GM23338 (cell line): Measurements from ENCODE around the gene SLC35D2.
"Not testable (repeated sequence)": the region's sequence is repeated elsewhere in the genome, so short reads cannot be mapped to it uniquely, and the experiment has no call there.

Source experiments
- CREB1 ChIP-seq: fragments of 250-450 bp; sonication (Bioruptor Pico); IDR thresholded peaks from 2 replicates; pipeline ENCODE4 v1.5.0; 2020; ENCODE audit warnings: low read depth, mild to moderate bottlenecking, moderate library complexity
- EZH2 ChIP-seq: fragments of 200-600 bp; sonication (generic); IDR thresholded peaks from one replicate; pipeline ENCODE4 v1.8.0; 2017; ENCODE audit warnings: antibody characterized with exemption, mild to moderate bottlenecking, low read depth; ENCODE audit not compliant: unreplicated experiment
- EZH2phosphoT487 ChIP-seq: fragments of 200-600 bp; sonication (generic); IDR thresholded peaks from one replicate; pipeline ENCODE4 v1.8.1; 2018; ENCODE audit warnings: antibody characterized with exemption; ENCODE audit not compliant: unreplicated experiment
- JUNB ChIP-seq: IDR thresholded peaks from one replicate; pipeline ENCODE4 v1.6.1; 2016; ENCODE audit warnings: antibody characterized with exemption; ENCODE audit not compliant: unreplicated experiment
- POLR2AphosphoS5 ChIP-seq: IDR thresholded peaks from 2 replicates; pipeline ENCODE4 v1.6.1; 2016; ENCODE audit warnings: antibody characterized with exemption, low read depth
- REST ChIP-seq: IDR thresholded peaks from one replicate; pipeline ENCODE4 v1.6.1; 2018; ENCODE audit warnings: antibody characterized with exemption; ENCODE audit not compliant: unreplicated experiment
- TF ChIP-seq, protein P1 (sequence below), 2 experiments: fragments of 200-600 bp in 1 of 2; sonication (generic) in 1 of 2; conservative IDR thresholded peaks; 2 replicates each; pipeline versions ENCODE4 v1.5.1 to v1.6.1; 2016 to 2017; ENCODE audit warnings: antibody characterized with exemption in 2 of 2, low read depth in 2 of 2, mild to moderate bottlenecking in 2 of 2, moderate library complexity in 1 of 2
- TF ChIP-seq, protein P2 (sequence below): IDR thresholded peaks from 2 replicates; pipeline ENCODE4 v1.6.1; 2016; ENCODE audit warnings: antibody characterized with exemption

- TF ChIP-seq, protein P1, sequence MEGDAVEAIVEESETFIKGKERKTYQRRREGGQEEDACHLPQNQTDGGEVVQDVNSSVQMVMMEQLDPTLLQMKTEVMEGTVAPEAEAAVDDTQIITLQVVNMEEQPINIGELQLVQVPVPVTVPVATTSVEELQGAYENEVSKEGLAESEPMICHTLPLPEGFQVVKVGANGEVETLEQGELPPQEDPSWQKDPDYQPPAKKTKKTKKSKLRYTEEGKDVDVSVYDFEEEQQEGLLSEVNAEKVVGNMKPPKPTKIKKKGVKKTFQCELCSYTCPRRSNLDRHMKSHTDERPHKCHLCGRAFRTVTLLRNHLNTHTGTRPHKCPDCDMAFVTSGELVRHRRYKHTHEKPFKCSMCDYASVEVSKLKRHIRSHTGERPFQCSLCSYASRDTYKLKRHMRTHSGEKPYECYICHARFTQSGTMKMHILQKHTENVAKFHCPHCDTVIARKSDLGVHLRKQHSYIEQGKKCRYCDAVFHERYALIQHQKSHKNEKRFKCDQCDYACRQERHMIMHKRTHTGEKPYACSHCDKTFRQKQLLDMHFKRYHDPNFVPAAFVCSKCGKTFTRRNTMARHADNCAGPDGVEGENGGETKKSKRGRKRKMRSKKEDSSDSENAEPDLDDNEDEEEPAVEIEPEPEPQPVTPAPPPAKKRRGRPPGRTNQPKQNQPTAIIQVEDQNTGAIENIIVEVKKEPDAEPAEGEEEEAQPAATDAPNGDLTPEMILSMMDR (conservative IDR thresholded peaks at IDR 0.05; ENCODE audit: low read depth in 2 of 2), result not testable (repeated sequence)
- TF ChIP-seq EZH2; JUNB; POLR2AphosphoS5; EZH2phosphoT487; REST; CREB1 (CRISPR knock-in tag): not testable (repeated sequence)
- TF ChIP-seq, protein P2, sequence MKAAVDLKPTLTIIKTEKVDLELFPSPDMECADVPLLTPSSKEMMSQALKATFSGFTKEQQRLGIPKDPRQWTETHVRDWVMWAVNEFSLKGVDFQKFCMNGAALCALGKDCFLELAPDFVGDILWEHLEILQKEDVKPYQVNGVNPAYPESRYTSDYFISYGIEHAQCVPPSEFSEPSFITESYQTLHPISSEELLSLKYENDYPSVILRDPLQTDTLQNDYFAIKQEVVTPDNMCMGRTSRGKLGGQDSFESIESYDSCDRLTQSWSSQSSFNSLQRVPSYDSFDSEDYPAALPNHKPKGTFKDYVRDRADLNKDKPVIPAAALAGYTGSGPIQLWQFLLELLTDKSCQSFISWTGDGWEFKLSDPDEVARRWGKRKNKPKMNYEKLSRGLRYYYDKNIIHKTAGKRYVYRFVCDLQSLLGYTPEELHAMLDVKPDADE, result not testable (repeated sequence)
These were observed 60.8 kb downstream of the SLC35D2 start for GRCh38 chr9:96322736-96323135.
